HCT116 (cell line): ENCODE measurements around the gene STK39. TPM values are rescaled to one million over a fixed set of nuclear protein-coding genes. Genes with fewer than 3 reads are reported as not detected.

Source experiments
- ATAC-seq: fragments of 200-7000 bp; cut with Tn5 transposase; 2 replicates; pipeline ENCODE4 v1.9.1; 2020; ENCODE audit warnings: mild to moderate bottlenecking, moderate library complexity
- BruUV-seq: library from RNA; stranded (reverse); fragments of 400-500 nt; replicated peaks from 2 replicates; lab custom pipeline; 2021; lab: Mats Ljungman, UMichigan
- CTCF ChIA-PET: fragments of 300-600 bp; sonication (Branson Sonifier 250); formaldehyde crosslinking; loops from one replicate; lab custom pipeline; 2021; ENCODE audit warnings: antibody characterized with exemption; lab: Charles Lee
- POLR2A ChIA-PET: fragments of 300-600, 350-600 bp; sonication (Branson Sonifier 250); formaldehyde crosslinking; loops from one replicate; lab custom pipeline; 2021; ENCODE audit warnings: antibody characterized with exemption; lab: Charles Lee
- RAD21 ChIA-PET, 2 experiments: fragments of 300-600 bp; sonication (Branson Sonifier 250); formaldehyde crosslinking; loops; one replicate each; lab custom pipeline; 2023; ENCODE audit warnings: low total read pairs in 2 of 2; ENCODE audit not compliant: uncharacterized antibody in 2 of 2, unreplicated experiment in 2 of 2, low non-redundant PET in 1 of 2; lab: Charles Lee
- DNase-seq: peaks from one replicate; pipeline ENCODE4 v3.0.0-alpha.2; 2010; ENCODE audit warnings: low read depth, low spot score
- H2AFZ ChIP-seq: fragments of 200-600 bp; shearing (Covaris generic), sonication (generic); 2 replicates; pipeline ENCODE4 v1.6.1; 2017; ENCODE audit warnings: low read depth, mixed run types, mixed read lengths, antibody characterized with exemption, low read length; ENCODE audit not compliant: poor library complexity, severe bottlenecking
- H3K27ac ChIP-seq: 2 replicates; pipeline ENCODE4 v1.5.1; 2012; ENCODE audit warnings: low read depth, low read length
- H3K27me3 ChIP-seq: fragments of 200-600 bp; sonication (generic); 2 replicates; pipeline ENCODE4 v1.6.1; 2016; ENCODE audit warnings: mixed run types, low read length, mixed read lengths; ENCODE audit not compliant: insufficient read depth
- H3K36me3 ChIP-seq, 2 experiments: fragments of 200-500 bp in 1 of 2; fragments of 200-600 bp in 1 of 2; sonication (Bioruptor generic) in 1 of 2; sonication (generic) in 1 of 2; 2 replicates each; pipeline versions ENCODE4 v1.5.1 to v1.6.1; 2014 to 2016; ENCODE audit warnings: low read length in 2 of 2, inconsistent platforms in 1 of 2, mixed read lengths in 1 of 2, mixed run types in 1 of 2; ENCODE audit not compliant: insufficient read depth in 2 of 2, control insufficient read depth in 1 of 2
- H3K4me1 ChIP-seq, 2 experiments: fragments of 200-600 bp in 1 of 2; sonication (generic) in 1 of 2; 2 replicates each; pipeline versions ENCODE4 v1.5.1 to v1.6.1; 2012 to 2017; ENCODE audit warnings: low read length in 2 of 2, inconsistent platforms in 1 of 2, mild to moderate bottlenecking in 1 of 2, mixed read lengths in 1 of 2, mixed run types in 1 of 2, moderate library complexity in 1 of 2; ENCODE audit not compliant: insufficient read depth in 2 of 2, control insufficient read depth in 1 of 2
- H3K4me2 ChIP-seq: fragments of 200-600 bp; sonication (generic); 2 replicates; pipeline ENCODE4 v1.6.1; 2017; ENCODE audit warnings: mixed run types, low read length, mixed read lengths
- H3K4me3 ChIP-seq, 2 experiments: fragments of 200-600 bp in 1 of 2; sonication (generic) in 1 of 2; replicated peaks in 1 of 2; 2 replicates each; pipeline ENCODE4 v1.5.1; 2011 to 2016; ENCODE audit warnings: low read length in 2 of 2, control low read depth in 1 of 2, low read depth in 1 of 2, mild to moderate bottlenecking in 1 of 2, mixed read lengths in 1 of 2, mixed run types in 1 of 2
- H3K79me2 ChIP-seq: fragments of 200-600 bp; sonication (generic); 2 replicates; pipeline ENCODE4 v1.6.1; 2017; ENCODE audit warnings: mild to moderate bottlenecking, mixed run types, low read length, moderate library complexity, mixed read lengths; ENCODE audit not compliant: insufficient read depth
- H3K9ac ChIP-seq: fragments of 200-600 bp; sonication (generic); 2 replicates; pipeline ENCODE4 v1.6.1; 2016; ENCODE audit warnings: low read length, mixed read lengths
- H3K9me2 ChIP-seq: fragments of 200-600 bp; sonication (generic), shearing (Covaris generic); 2 replicates; pipeline ENCODE4 v1.6.1; 2017; ENCODE audit warnings: mixed run types, mild to moderate bottlenecking, moderate library complexity; ENCODE audit not compliant: insufficient read depth
- H3K9me3 ChIP-seq, 2 experiments: fragments of 200-500 bp in 1 of 2; fragments of 200-600 bp in 1 of 2; sonication (Bioruptor generic) in 1 of 2; sonication (generic) in 1 of 2; 2 replicates each; pipeline ENCODE4 v1.6.1; 2014 to 2017; ENCODE audit warnings: low read length in 2 of 2, mixed read lengths in 2 of 2, inconsistent platforms in 1 of 2, low read depth in 1 of 2, mild to moderate bottlenecking in 1 of 2, mixed run types in 1 of 2, moderate library complexity in 1 of 2; ENCODE audit not compliant: control insufficient read depth in 1 of 2, insufficient read depth in 1 of 2
- H4K20me1 ChIP-seq: fragments of 200-600 bp; sonication (generic), shearing (Covaris generic); 2 replicates; pipeline ENCODE4 v1.6.1; 2017; ENCODE audit warnings: mixed run types, mild to moderate bottlenecking, moderate library complexity; ENCODE audit not compliant: insufficient read depth
- CEBPB ChIP-seq: IDR thresholded peaks from 2 replicates; pipeline ENCODE4 v1.6.1; 2012; ENCODE audit warnings: low read depth
- CTCF ChIP-seq, 3 experiments: fragments of 200-600 bp in 1 of 3; sonication (generic) in 1 of 3; IDR thresholded peaks in 2 of 3; conservative IDR thresholded peaks in 1 of 3; 2 replicates each; pipeline ENCODE4 v1.5.1; 2012 to 2017; ENCODE audit warnings: low read depth in 2 of 3, low read length in 2 of 3, antibody characterized with exemption in 1 of 3, borderline replicate concordance in 1 of 3, control low read depth in 1 of 3, mild to moderate bottlenecking in 1 of 3, mixed read lengths in 1 of 3, mixed run types in 1 of 3, moderate library complexity in 1 of 3; ENCODE audit not compliant: insufficient read depth in 1 of 3
- ELF1 ChIP-seq: IDR thresholded peaks from 2 replicates; pipeline ENCODE4 v1.6.1; 2012; ENCODE audit warnings: low read depth, borderline replicate concordance
- EZH2 ChIP-seq: fragments of 200-600 bp; sonication (generic); IDR thresholded peaks from 2 replicates; pipeline ENCODE4 v1.6.1; 2017; ENCODE audit warnings: antibody characterized with exemption, mixed run types
- JUND ChIP-seq: IDR thresholded peaks from 2 replicates; pipeline ENCODE4 v1.6.1; 2012
- MAX ChIP-seq: IDR thresholded peaks from 2 replicates; pipeline ENCODE4 v1.6.1; 2012
- POLR2AphosphoS5 ChIP-seq: IDR thresholded peaks from 2 replicates; pipeline ENCODE4 v1.6.1; 2011; ENCODE audit warnings: mild to moderate bottlenecking, low read depth, low read length, moderate library complexity
- SP1 ChIP-seq: IDR thresholded peaks from 2 replicates; pipeline ENCODE4 v1.6.1; 2012; ENCODE audit warnings: low read depth
- TCF7L2 ChIP-seq: IDR thresholded peaks from 2 replicates; pipeline ENCODE4 v1.7.0; 2011; ENCODE audit warnings: borderline replicate concordance, inconsistent platforms; ENCODE audit not compliant: insufficient read depth, insufficient read length; ENCODE audit errors: extremely low read depth
- ZNF274 ChIP-seq: fragments of 200-500 bp; sonication (Bioruptor generic); IDR thresholded peaks from 2 replicates; pipeline ENCODE4 v1.6.1; 2014; ENCODE audit warnings: mild to moderate bottlenecking, low read depth, low read length, inconsistent platforms
- intact Hi-C: fragments of 100-400 bp; cut with micrococcal nuclease; formaldehyde crosslinking; loops from 2 replicates; pipeline ENCODE4 v1.10.0; 2022
- total RNA-seq: library from RNA; stranded (reverse); gene quantifications from one replicate; pipeline ENCODE4 v1.2.1, GENCODE V29; 2021; ENCODE audit not compliant: unreplicated experiment

Gene STK39
- total RNA-seq, 1 experiment from 2014 or later, result 118 TPM

- H3K4me1 ChIP-seq, result no peaks in the 10 kb centered on the region; a peak in 1 of 4 replicates
- ATAC-seq (no peak), DNase-seq (no peak)
- H4K20me1 ChIP-seq, result peaks cover 4% of the 10 kb centered on the region; the same call in 1 of the 2 replicates
- no peaks in the 10 kb centered on the region for H3K9me3 ChIP-seq
- no peak overlapping the region for H3K27ac ChIP-seq
- H3K9ac ChIP-seq, result no peak overlapping the region
- H3K4me2 ChIP-seq, result no peak overlapping the region
- POLR2A ChIA-PET, result no interaction called here
- TF ChIP-seq TCF7L2 (no peak), MAX (no peak), ZNF274 (no peak), ELF1 (no peak), JUND (no peak), CEBPB (no peak), CTCF (IDR thresholded peaks at IDR 0.05 in 2 of 3, conservative IDR thresholded peaks at IDR 0.05 in 1 of 3; ENCODE audit: borderline replicate concordance in 1 of 3, insufficient read depth in 1 of 3, low read depth in 2 of 3, low read length in 2 of 3) (no peak), POLR2AphosphoS5 (no peak), SP1 (no peak), EZH2 (no peak)
- intact Hi-C loops, result no loop called here
- H3K36me3 ChIP-seq, result peaks cover 0 to 29% of the 10 kb centered on the region in 2 experiments; a peak in 2 of 4 replicates
- H3K79me2 ChIP-seq, result peaks cover 42% of the 10 kb centered on the region; the same call in 1 of the 2 replicates
- no peak overlapping the region for H3K4me3 ChIP-seq
- no peak overlapping the region for H2AFZ ChIP-seq
- BruUV-seq, result no TSS peak
- H3K9me2 ChIP-seq, result no peaks in the 10 kb centered on the region
- CTCF ChIA-PET, result no interaction called here
- RAD21 ChIA-PET, result no interaction called here
- no peaks in the 10 kb centered on the region for H3K27me3 ChIP-seq
Observed at GRCh38 chr2:168058675-168059074, 188.7 kb downstream of the STK39 start.
